GM19324 (cell line): ENCODE results near the gene NUP188.

ENCODE experiments used
- ATAC-seq: cut with Tn5 transposase; IDR thresholded peaks from one replicate; pipeline ENCODE4 v1.9.1; 2021; ENCODE audit warnings: mild to moderate bottlenecking, moderate library complexity; ENCODE audit not compliant: unreplicated experiment, low FRiP score

The NUP188 gene

DNA sequence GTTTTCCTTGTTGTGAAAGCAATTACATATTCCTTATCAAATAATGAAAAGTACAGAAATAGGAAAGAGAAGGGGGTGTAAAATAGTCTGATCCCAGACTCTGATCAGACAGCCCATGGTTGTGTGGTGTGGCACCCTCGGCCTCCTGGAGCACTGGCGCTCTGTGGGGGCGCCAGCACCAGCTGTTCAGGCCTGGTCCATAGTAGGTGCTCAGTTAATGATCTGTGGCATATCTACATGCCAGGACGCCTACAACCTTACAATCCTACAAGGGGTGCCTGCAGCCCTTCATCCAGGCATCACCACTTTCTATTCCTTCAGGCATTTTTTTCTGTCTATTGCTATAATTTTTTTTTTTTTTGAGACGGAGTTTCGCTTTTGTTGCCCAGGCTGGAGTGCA is 105.5 kb downstream of the NUP188 start:
- no peak for ATAC-seq

DNA sequence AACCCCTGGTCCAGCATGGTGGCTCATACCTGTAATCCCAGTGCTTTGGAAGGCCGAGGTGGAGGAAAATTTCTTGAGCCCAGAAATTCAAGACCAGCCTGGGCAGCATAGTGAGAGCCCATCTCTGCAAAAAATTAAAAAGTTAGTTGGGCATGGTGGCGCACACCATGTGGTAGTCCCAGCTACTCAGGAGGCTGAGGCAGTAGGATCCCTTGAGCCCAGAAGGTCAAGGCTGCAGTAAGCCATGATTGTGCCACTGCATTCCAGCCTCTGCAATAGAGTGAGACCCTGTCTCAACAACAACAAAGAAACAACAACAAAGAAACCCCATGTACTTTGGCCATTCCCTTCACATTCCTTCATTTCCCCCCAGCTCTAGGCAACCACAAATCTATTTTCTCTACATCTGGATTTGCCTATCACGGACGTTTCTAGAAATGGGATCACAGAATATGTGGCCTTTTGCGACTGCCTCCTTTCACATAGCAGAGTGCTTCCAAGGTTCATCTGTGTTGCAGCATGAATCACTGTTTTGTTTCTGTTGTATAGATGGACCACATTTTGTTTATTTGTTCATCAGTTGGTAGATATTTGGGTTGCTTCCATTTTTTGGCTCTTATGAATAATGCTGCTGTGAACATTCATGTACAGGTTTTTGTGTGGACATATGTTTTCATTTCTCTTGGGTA is 106.8 kb downstream of the NUP188 start:
- ATAC-seq, result no peak
